ENCODE results near the gene SRI.

SRI gene

DNA sequence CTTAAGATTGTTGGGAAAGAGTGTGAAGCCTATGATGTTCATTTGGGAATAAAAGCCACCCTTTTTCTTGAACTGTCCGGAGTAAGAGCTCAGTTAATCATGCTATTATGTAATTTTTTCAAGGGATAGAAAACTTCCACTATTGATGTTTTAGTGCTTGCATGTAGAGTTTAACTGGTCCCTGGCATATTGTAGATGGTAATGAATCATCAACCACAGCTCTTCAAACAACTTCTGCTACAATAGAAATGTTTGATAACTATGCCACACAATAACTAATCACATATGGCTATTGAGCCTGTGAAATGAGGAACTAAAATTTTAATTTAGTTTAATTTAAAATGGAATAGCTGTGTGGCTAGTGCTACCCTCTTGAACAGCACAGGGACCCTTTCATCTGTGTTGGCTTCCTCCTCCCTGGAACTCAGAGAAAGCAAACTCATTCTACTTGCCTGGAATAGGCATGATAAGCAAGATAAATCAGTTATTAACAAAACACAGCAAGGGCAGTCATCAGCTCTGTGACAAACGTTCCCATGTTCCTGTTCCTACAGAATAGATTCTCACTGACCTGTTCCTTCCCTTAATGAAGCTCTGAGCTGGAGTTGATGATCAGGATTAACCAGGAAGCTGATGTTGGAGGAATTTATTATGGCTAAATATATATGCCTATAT, 4.9 kb upstream of the SRI start:
- DNase-seq = no peak

GRCh38 chr7:88223265-88223664, 3.4 kb upstream of the SRI start:
- DNase-seq = no peak

DNA sequence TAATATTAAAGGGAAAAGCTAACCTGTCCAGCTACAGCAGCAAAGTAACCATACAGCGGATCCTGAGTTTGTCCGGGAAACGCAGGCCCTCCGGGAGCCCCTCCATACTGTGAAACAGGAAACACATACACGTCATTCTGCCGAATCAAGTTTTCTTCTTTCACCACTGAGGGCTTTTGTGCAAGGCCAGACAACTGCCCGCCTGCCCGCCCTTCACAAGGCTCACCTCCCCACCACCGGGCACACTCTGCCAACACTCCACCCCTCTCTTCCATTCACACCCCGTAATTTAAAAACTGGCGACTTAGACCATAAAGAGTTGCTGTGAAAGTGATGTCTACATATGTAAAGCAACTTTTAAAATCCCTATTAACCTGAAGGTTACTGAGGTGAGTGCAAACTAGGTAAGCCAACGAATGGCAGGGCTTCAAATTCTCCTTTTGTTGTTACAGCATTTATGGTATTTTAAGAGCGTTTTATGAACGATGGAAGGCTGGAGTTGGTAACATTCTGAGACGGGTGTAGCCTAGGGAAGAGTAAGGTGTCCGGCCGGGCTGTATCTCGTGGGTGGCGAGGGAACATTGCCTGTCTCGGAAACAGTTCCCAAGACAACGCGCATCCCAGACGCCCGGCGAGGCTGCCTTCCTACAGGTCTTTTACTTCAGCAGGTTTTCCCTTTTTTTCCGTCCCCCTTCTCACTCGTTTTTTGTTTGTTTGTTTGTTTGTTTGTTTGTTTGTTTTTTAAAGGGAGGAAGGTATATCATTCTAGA, 817 bp downstream of the SRI start:
- peak; percentile 51 for DNase-seq

DNA sequence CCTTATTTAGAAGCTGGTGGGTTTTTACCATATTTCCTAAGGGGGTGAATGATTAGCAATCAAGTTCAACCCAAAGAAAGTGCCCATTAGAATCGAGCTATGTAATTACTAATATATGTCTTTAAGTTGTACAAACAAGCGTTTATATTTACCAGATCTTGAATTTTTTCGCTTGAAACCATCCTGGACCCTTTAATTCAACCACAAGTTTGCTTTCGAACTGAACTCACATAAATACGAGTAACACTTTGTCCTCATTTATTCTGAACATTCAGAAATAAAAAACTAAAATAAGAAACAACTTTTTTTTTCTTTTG, 1.5 kb downstream of the SRI start:
- no peak for DNase-seq

DNA sequence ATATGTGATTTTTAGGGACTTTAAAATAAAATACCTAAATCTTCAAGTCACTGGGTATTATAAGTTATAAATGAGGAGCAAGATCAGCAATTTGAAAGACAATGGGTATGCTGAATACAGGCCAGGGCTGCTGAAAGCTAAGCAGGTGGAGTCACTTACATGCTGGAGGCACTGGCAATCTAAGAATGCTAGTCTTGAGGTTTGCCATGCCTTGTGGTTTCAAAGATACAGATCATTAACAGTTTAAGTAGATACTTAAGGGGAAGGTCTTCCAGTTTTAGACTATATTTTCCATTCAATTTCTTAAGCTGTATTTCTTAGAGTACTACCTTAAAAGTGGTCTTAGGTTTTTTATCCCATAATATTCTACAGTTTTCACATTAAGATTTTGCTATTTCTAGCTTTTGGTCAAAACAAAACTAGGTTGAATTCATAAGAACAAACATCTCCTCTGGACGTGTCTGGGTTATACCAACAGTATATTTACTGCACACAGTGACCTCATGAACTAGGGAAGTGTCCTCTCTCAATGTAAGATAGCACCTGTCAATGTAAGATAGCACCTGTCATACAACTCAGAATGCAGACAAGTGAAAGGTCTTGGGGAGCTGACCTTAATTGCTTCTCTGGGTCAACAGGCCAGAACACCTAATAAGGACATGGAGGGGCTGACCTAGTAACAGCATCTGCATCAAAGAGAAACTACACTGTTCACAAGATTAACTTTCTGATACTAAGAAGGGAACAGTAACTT, 2.0 kb downstream of the SRI start:
- DNase-seq = no peak

- DNase-seq = no peak
Measured at GRCh38 chr7:88216276-88216675, 3.6 kb downstream of the SRI start.

DNA sequence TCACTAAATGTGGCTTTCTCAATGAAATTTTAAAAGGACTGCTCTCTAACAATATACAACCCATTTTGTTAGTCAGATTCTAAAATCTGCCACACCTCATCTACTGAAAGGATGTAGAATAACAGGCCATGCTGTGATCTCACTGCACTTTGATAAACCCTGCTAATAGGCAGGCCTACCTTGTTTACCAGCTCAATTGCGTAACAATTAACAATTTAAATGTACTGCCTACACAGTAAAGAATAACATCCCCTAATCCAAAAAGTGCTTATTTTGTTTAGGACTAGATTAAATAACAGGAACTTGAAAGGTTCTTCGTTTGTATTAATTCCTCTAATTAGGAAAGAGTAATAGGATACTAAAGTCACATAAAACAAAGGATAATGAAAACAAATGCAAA, 4.5 kb downstream of the SRI start:
- DNase-seq = no peak

DNA sequence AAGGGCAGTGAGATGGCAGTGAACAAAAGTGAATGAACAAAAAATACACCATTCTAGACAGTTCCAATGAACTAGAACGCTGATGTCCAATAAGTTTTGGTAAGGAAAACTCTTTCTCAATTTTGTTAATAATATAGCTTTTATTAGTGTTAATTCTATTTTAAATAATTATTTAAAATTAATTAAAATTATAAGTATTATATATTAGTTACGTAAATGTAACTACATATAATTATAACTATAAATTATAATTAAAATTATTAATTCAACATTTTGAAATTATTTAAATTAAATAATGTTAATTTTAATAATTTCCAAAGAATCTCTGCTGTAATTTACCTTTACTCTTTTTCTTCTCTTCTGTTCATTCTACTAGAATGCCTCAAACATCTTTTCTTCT, 5.4 kb downstream of the SRI start:
- no peak for DNase-seq

DNA sequence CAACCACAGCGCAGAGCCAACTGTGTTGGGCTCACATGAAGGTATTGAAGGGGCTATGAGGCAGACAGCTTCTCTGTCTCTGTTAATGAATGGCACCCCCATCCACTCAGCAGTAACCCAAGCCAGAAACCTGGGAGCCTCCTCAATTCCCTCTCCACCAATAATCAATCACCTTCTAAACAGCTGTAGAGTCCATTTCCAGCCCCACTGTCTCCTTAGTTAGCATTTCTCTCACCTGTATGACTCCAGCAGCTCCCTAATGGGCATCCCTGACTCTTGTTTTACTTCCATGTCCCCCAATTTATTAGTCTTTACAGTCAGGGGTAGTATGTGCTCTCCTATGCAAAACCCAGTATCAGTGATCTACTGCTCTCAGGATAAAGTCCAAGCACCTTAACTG, 6.9 kb downstream of the SRI start:
- DNase-seq = no peak

DNA sequence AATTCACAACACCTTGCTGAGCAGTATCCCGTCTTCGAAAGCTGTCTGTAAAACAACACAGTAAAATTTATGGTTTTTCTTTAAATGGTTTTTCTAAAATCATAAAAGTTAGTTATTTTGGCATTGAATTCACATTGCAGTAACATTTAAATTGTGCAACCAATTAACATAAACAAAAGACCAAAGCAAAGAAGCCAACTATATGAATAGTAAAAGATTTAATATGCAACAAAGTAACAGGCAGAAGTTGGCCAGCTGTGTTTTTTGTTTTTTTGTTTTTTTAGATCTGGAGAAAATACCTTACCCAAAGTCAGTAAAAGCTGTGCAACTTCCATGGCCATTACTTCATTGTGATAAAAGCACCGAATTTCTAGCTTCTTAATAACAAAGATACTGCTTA, 11.3 kb downstream of the SRI start:
- no peak for DNase-seq

- no peak for DNase-seq
Measured at GRCh38 chr7:88206254-88206653, 13.6 kb downstream of the SRI start.

DNA sequence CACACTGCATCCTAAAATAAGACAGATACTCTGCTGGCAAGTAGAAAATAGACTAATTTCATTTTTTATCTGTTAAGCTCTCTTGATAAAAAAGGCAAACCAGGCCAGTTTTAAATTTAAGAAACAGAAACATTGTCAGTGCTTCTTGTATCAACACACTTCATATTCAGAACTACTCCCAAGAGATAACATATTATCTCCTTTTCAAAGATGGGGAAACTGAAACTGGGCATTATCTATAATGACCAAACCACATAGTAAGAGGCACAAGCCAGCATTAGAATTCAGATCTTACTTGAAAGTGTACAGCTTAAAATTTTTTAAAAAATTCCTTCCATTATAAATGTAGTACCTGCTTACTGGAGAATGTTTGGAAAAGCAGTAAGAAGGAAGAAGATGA, 14.7 kb downstream of the SRI start:
- DNase-seq = no peak

DNA sequence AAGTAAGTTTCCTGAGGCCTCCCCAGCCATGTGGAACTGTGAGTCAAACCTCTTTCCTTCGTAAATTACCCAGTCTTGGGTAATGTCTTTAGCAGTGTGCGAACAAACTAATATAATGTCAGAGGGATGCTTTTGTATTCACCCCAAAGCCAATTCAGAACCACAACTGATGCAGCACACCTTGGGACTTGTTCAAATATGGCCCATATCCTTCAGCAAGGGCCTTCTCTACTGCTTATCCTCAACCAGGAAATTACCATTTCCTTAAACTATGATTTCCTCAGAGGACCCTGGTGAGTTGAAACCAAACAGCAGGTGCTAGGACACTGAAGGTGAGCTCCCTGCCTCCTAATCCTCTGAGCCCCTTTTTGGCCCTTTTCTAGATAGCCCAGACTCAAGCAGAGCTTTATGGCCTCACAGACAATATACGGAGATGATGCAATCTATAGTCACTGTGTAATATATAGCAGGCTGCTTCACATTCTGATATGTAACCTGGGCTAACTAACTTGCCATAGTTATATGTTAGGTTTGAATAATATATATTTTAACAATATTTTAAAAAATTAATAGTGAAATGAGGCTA, 15.2 kb downstream of the SRI start:
- no peak for DNase-seq

- no peak for DNase-seq
Measured at GRCh38 chr7:88203401-88203800, 16.4 kb downstream of the SRI start.

DNA sequence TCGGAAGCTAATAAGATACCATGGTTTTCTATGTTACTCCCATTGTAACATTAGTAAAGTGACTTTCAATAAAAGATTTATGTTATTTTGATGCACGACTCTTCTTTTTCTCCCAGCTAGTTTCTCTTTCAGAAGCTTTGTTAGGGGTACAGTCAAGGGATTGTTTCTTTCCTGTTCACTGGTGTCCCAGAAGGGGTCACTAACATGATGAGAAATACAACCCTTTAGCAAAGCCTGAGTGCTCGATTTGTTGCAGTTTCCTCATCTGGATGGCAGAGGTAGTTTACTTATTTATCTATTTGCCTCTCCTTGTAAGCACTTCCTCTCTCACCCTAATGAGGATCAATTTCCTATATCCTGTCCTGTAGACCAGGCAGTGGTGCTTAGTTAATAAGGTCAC, 17.0 kb downstream of the SRI start:
- DNase-seq = no peak

- no peak for DNase-seq
Measured at GRCh38 chr7:88202278-88202677, 17.6 kb downstream of the SRI start.

DNA sequence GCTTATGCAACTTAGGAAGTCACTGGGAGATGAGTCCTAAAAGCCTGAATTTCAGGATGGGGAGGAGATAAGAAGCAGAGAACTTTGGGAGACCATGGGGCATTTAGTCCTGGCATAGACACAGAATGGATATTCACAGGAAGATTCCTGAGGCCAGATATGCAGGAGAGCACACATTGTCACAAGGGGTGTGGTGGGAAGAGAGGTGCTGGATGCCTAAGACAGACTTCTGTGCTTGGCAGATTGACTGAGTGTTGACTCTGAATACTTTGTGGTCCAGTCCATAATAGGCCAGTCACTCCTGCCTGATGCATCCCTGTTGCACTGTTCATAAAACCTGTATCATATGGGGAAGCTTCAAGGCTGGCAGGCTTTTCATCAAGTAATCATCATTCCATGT, 18.5 kb downstream of the SRI start:
- DNase-seq = no peak

DNA sequence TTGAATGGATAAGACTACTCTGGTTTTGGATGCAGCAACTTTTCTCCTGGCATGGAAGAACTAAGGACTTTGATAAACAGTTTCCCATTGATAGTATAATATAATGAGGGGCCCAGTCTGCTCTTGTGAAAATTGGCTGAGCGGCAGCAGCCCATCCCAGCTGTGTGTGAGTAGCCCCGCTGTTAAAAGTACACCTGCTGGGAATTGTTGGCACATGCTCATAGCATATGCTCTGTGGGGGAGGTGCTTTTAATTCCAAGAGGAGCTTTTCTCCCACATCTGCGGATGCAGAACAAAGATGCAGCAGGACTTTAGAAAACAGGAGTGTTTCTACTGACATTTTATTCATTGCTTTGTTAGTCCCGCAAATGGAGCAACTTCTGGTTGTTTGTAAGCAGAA, 19.0 kb downstream of the SRI start:
- peak; percentile 84 for DNase-seq

GRCh38 chr7:88200261-88200660, 19.6 kb downstream of the SRI start:
- no peak for DNase-seq

DNA sequence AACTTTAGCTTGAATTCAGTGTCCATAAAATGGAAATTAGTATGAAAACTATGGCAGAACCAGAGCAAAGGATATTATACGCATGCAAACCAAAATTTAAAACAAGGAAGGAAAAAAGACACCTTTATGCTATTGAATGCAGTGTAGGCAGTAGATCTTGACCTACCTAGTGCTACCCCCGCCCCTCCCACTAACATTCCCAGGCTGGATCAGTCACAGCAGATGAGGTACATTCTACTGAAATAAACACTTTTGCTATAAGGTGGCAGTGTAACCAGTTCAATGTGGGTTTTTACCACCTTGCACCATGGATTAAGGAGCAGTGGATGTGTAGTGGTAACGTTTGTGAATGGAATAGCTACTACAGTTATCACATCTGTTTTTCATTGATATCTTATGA, 27.9 kb downstream of the SRI start:
- no peak for DNase-seq

GRCh38 chr7:88185650-88186049, 34.2 kb downstream of the SRI start:
- DNase-seq = no peak

DNA sequence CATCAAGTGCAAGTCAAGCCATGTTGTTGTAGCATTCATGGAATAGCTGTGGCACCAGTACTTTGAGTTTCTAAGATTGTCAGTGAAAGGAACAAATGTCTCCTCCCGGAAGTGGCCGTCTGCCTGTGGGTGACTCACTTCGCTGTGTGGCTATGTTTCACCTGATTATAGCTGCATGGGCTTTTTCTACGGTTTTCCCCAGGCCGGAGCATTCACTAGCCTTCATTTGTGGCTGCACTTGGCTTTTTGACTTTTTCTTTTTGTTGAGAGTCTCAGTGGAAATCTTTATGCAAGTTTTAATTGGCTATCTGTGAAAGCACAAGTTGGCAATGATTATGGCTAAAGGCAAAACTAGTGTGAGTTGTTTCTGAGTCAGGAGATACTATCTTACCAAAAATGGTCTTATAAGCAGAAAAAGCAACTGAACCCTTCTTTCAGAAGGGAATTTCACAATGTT, 35.0 kb downstream of the SRI start:
- DNase-seq = no peak

- no peak for DNase-seq
Measured at GRCh38 chr7:88183051-88183450, 36.8 kb downstream of the SRI start.

DNA sequence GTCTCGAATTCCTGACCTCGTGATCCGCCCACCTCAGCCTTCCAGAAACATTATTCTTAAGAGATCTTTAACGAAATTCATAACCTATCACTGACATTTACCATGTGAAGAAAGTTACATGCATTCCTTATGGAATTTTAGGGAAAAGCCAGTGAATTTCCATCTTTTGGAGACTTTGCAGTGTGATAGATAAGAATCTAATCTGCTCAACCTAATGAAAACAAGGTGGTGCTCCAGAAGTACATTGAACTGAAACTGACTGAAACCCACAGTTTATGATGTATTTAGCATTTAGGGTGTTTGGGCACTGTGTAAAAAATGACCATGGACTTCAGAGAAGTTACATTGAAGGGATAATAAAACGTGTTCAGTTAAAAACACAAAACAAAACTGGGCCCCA, 43.6 kb downstream of the SRI start:
- no peak for DNase-seq

Measured in COR-L47 (cell line).